ENCODE data around the gene GTF2IRD1. TPM values are rescaled to one million over a fixed set of nuclear protein-coding genes. Genes with fewer than 3 reads are reported as not detected.
A peak's percentile ranks its signal among the peaks of the same experiment; 100 is the strongest.

GTF2IRD1 gene
- total RNA-seq, 1 experiment from 2014 or later = 42.9 TPM

GRCh38 chr7:74482197-74482467 lies 28.4 kb downstream of the GTF2IRD1 start:
- ATAC-seq (no peak), DNase-seq (ENCODE audit: low spot score) (no peak)
- H3K9me3 Mint-ChIP-seq = no peaks in the 10 kb centered on the region
- no peak for TF ChIP-seq FOXP1 (CRISPR knock-in tag; IDR thresholded peaks at IDR 0.05; ENCODE audit: borderline replicate concordance)
- no peak for TF ChIP-seq EMX1 (CRISPR knock-in tag; IDR thresholded peaks at IDR 0.05)
- no peak for TF ChIP-seq TCF7 (CRISPR knock-in tag; IDR thresholded peaks at IDR 0.05; ENCODE audit: low read depth)
- TF ChIP-seq, protein P1, sequence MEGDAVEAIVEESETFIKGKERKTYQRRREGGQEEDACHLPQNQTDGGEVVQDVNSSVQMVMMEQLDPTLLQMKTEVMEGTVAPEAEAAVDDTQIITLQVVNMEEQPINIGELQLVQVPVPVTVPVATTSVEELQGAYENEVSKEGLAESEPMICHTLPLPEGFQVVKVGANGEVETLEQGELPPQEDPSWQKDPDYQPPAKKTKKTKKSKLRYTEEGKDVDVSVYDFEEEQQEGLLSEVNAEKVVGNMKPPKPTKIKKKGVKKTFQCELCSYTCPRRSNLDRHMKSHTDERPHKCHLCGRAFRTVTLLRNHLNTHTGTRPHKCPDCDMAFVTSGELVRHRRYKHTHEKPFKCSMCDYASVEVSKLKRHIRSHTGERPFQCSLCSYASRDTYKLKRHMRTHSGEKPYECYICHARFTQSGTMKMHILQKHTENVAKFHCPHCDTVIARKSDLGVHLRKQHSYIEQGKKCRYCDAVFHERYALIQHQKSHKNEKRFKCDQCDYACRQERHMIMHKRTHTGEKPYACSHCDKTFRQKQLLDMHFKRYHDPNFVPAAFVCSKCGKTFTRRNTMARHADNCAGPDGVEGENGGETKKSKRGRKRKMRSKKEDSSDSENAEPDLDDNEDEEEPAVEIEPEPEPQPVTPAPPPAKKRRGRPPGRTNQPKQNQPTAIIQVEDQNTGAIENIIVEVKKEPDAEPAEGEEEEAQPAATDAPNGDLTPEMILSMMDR (IDR thresholded peaks at IDR 0.05) = no peak
- no peak for TF ChIP-seq IRF1 (CRISPR knock-in tag; IDR thresholded peaks at IDR 0.05)
- TF ChIP-seq USF2 (CRISPR knock-in tag; IDR thresholded peaks at IDR 0.05) = no peak
- TF ChIP-seq, protein P2, sequence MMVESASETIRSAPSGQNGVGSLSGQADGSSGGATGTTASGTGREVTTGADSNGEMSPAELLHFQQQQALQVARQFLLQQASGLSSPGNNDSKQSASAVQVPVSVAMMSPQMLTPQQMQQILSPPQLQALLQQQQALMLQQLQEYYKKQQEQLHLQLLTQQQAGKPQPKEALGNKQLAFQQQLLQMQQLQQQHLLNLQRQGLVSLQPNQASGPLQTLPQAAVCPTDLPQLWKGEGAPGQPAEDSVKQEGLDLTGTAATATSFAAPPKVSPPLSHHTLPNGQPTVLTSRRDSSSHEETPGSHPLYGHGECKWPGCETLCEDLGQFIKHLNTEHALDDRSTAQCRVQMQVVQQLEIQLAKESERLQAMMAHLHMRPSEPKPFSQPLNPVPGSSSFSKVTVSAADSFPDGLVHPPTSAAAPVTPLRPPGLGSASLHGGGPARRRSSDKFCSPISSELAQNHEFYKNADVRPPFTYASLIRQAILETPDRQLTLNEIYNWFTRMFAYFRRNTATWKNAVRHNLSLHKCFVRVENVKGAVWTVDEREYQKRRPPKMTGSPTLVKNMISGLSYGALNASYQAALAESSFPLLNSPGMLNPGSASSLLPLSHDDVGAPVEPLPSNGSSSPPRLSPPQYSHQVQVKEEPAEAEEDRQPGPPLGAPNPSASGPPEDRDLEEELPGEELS (CRISPR knock-in tag; IDR thresholded peaks at IDR 0.05) = no peak
- no peak for TF ChIP-seq ZNF121 (CRISPR knock-in tag; IDR thresholded peaks at IDR 0.05)
- no peak for TF ChIP-seq PRRX2 (CRISPR knock-in tag; IDR thresholded peaks at IDR 0.05)
- TF ChIP-seq, protein P3, sequence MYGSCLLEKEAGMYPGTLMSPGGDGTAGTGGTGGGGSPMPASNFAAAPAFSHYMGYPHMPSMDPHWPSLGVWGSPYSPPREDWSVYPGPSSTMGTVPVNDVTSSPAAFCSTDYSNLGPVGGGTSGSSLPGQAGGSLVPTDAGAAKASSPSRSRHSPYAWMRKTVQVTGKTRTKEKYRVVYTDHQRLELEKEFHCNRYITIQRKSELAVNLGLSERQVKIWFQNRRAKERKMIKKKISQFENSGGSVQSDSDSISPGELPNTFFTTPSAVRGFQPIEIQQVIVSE (CRISPR knock-in tag; IDR thresholded peaks at IDR 0.05; ENCODE audit: borderline replicate concordance) = no peak
- no peak for TF ChIP-seq SP1 (CRISPR knock-in tag; conservative IDR thresholded peaks at IDR 0.05)
- no peak for TF ChIP-seq SMAD4 (CRISPR knock-in tag; IDR thresholded peaks at IDR 0.05)
- H3K27ac Mint-ChIP-seq = no peak overlapping the region
- no peak overlapping the region for H3K4me3 Mint-ChIP-seq
- POLR2A ChIA-PET = no interaction called here
- no peaks in the 10 kb centered on the region for H3K27me3 Mint-ChIP-seq (ENCODE audit: low read depth)
- H3K36me3 Mint-ChIP-seq = no peaks in the 10 kb centered on the region
- peaks cover 30% of the 10 kb centered on the region for H3K4me1 Mint-ChIP-seq
- CTCF ChIA-PET = interaction anchor here (0.7 kb wide), 1 partner anchor 154 kb away, joined by 4 read pairs; no protein-coding TSS in a partner anchor

DNA sequence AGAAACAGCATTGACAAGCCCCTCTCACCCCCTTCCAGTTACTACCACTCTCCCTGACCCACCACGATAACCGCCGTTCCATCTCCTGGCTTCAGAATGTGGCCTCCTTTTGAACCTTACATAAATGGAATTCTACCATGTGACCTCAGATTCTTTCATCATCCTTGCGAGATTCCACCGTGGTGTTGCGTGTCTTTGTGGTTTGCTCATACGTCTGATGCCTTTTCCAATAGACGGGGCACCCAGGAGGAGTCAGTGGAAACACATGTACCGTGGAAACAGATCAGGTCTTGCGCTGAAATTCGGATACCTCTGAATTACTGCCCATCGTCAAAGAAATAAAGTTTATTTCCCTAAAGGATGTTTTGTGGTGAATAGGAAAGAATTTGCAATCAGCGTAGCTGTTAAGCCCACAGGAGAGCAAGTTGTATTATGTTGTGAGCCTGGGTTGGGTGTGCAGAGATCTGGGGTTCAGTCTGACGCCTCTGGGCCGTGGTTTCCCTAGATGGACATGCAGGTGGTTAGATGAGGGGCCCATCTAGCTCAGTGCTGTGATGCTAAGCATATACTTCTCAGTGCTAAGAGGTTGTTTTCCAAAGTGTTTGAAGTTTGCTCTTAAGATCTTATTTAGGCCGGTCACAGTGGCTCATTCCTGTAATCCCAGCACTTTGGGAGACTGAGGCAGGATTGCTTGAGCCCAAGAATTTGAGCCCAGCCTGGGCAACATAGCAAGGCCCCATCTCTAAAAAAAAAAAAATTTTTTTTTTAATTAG lies 29.1 kb downstream of the GTF2IRD1 start:
- no peaks in the 10 kb centered on the region for H3K9me3 Mint-ChIP-seq
- TF ChIP-seq NR2C2 (CRISPR knock-in tag; IDR thresholded peaks at IDR 0.05) = no peak
- TF ChIP-seq, protein P4, sequence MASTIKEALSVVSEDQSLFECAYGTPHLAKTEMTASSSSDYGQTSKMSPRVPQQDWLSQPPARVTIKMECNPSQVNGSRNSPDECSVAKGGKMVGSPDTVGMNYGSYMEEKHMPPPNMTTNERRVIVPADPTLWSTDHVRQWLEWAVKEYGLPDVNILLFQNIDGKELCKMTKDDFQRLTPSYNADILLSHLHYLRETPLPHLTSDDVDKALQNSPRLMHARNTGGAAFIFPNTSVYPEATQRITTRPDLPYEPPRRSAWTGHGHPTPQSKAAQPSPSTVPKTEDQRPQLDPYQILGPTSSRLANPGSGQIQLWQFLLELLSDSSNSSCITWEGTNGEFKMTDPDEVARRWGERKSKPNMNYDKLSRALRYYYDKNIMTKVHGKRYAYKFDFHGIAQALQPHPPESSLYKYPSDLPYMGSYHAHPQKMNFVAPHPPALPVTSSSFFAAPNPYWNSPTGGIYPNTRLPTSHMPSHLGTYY (CRISPR knock-in tag; IDR thresholded peaks at IDR 0.05) = no peak
- TF ChIP-seq ZNF121 (CRISPR knock-in tag; IDR thresholded peaks at IDR 0.05) = peak; percentile 57; the same call in 1 of the 2 replicates
- TF ChIP-seq E2F5 (CRISPR knock-in tag; IDR thresholded peaks at IDR 0.05) = no peak
- TF ChIP-seq ZNF232 (CRISPR knock-in tag; IDR thresholded peaks at IDR 0.05) = no peak
- TF ChIP-seq ZNF512 (CRISPR knock-in tag; IDR thresholded peaks at IDR 0.05; ENCODE audit: borderline replicate concordance) = no peak
- TF ChIP-seq RELA (CRISPR knock-in tag; IDR thresholded peaks at IDR 0.05; ENCODE audit: borderline replicate concordance) = no peak
- no peaks in the 10 kb centered on the region for H3K27me3 Mint-ChIP-seq (ENCODE audit: low read depth)
- POLR2A ChIA-PET = no interaction called here
- H3K4me1 Mint-ChIP-seq = peaks cover 28% of the 10 kb centered on the region
- H3K36me3 Mint-ChIP-seq = no peaks in the 10 kb centered on the region
- DNase-seq (ENCODE audit: low spot score) = no peak
- ATAC-seq = no peak
- H3K4me3 Mint-ChIP-seq = no peak overlapping the region
- CTCF ChIA-PET = interaction anchor here (0.7 to 1.4 kb wide), 4 partner anchors 19 to 276 kb away, joined by 3 to 5 read pairs (median 4); no protein-coding TSS in a partner anchor
- peak overlapping the region; percentile 85 for H3K27ac Mint-ChIP-seq
